ENCODE measurements around the gene ZNF493.

- no peak for TF ChIP-seq CTCF (IDR thresholded peaks at IDR 0.05)
- TF ChIP-seq POLR2A (IDR thresholded peaks at IDR 0.05), result no peak
Measured at GRCh38 chr19:21383980-21384582, 12.9 kb upstream of the ZNF493 start.
